ENCODE results near the gene CIT. TPM values are rescaled to one million over a fixed set of nuclear protein-coding genes. Genes with fewer than 3 reads are reported as not detected.
A peak's percentile ranks its signal among the peaks of the same experiment; 100 is the strongest.

CIT gene
- total RNA-seq, 1 donor from 2014 or later: 98.5 TPM

- Mint-ChIP-seq H3K36me3 (peaks cover 32% of the 10 kb centered on the region), H3K27me3 (ENCODE audit: insufficient read depth, low read depth) (peaks cover 3% of the 10 kb centered on the region)
Observed at GRCh38 chr12:119840168-119840567, 37.0 kb downstream of the CIT start.

GRCh38 chr12:119838826-119839600 lies 38.1 kb downstream of the CIT start:
- TF ChIP-seq EZH2phosphoT487 (IDR thresholded peaks at IDR 0.05) (no peak), CTCF (IDR thresholded peaks at IDR 0.05) (no peak), EZH2 (IDR thresholded peaks at IDR 0.05) (no peak)
- peaks cover 22% of the 10 kb centered on the region for H3K79me2 ChIP-seq (ENCODE audit: low read depth)
- no peaks in the 10 kb centered on the region for H3K4me1 ChIP-seq
- H4K20me1 ChIP-seq (ENCODE audit: low read depth): peaks cover 39% of the 10 kb centered on the region
- no peak overlapping the region for H3K9ac ChIP-seq
- no peaks in the 10 kb centered on the region for H3K27me3 ChIP-seq
- Mint-ChIP-seq H3K4me1 (no peaks in the 10 kb centered on the region), H3K9me3 (no peaks in the 10 kb centered on the region), H3K27me3 (ENCODE audit: insufficient read depth, low read depth) (peaks cover 3% of the 10 kb centered on the region), H3K27ac (no peak overlapping the region), H3K4me3 (no peak overlapping the region), H3K36me3 (peaks cover 27% of the 10 kb centered on the region)
- no peak overlapping the region for H3K27ac ChIP-seq
- peaks cover 6% of the 10 kb centered on the region for H3K36me3 ChIP-seq
- no peaks in the 10 kb centered on the region for H3F3A ChIP-seq (ENCODE audit: low read depth)
- H2AFZ ChIP-seq (replicated peaks): no peak overlapping the region
- no peak for DNase-seq (ENCODE audit: low spot score)
- H3K9me3 ChIP-seq (ENCODE audit: low read depth): no peaks in the 10 kb centered on the region
- H3K4me3 ChIP-seq: no peak overlapping the region
- no peak overlapping the region for H3K4me2 ChIP-seq

More at GRCh38 chr12:119840168-119840567, 37.0 kb downstream of the CIT start:
- Histone ChIP-seq H3F3A (ENCODE audit: low read depth) (no peaks in the 10 kb centered on the region), H3K79me2 (ENCODE audit: low read depth) (peaks cover 22% of the 10 kb centered on the region), H2AFZ (replicated peaks) (no peak overlapping the region), H3K4me2 (no peak overlapping the region), H3K27me3 (no peaks in the 10 kb centered on the region), H3K4me1 (no peaks in the 10 kb centered on the region), H3K9me3 (ENCODE audit: low read depth) (no peaks in the 10 kb centered on the region), H3K9ac (no peak overlapping the region), H4K20me1 (ENCODE audit: low read depth) (peaks cover 34% of the 10 kb centered on the region), H3K27ac (no peak overlapping the region), H3K4me3 (no peak overlapping the region), H3K36me3 (peaks cover 6% of the 10 kb centered on the region)
- Mint-ChIP-seq H3K9me3 (no peaks in the 10 kb centered on the region), H3K27ac (no peak overlapping the region), H3K4me1 (no peaks in the 10 kb centered on the region), H3K4me3 (no peak overlapping the region)
- TF ChIP-seq EZH2phosphoT487 (IDR thresholded peaks at IDR 0.05) (no peak), CTCF (IDR thresholded peaks at IDR 0.05) (no peak), EZH2 (IDR thresholded peaks at IDR 0.05) (no peak)
- no peak for DNase-seq (ENCODE audit: low spot score)

GRCh38 chr12:119836781-119837180 lies 40.3 kb downstream of the CIT start:
- H3K9me3 Mint-ChIP-seq: no peaks in the 10 kb centered on the region
- H3K9ac ChIP-seq: no peak overlapping the region
- DNase-seq (ENCODE audit: low spot score): no peak
- no peaks in the 10 kb centered on the region for H3K9me3 ChIP-seq (ENCODE audit: low read depth)
- H4K20me1 ChIP-seq (ENCODE audit: low read depth): peaks cover 39% of the 10 kb centered on the region
- no peaks in the 10 kb centered on the region for H3K4me1 Mint-ChIP-seq
- H3K4me1 ChIP-seq: no peaks in the 10 kb centered on the region
- no peak overlapping the region for H3K4me3 ChIP-seq
- no peak overlapping the region for H3K27ac Mint-ChIP-seq
- no peak overlapping the region for H3K4me2 ChIP-seq
- H3K36me3 ChIP-seq: peaks cover 5% of the 10 kb centered on the region
- peaks cover 3% of the 10 kb centered on the region for H3K27me3 Mint-ChIP-seq (ENCODE audit: insufficient read depth, low read depth)
- H3K36me3 Mint-ChIP-seq: peaks cover 24% of the 10 kb centered on the region
- peaks cover 20% of the 10 kb centered on the region for H3K79me2 ChIP-seq (ENCODE audit: low read depth)
- no peak for TF ChIP-seq EZH2phosphoT487 (IDR thresholded peaks at IDR 0.05)
- no peak for TF ChIP-seq EZH2 (IDR thresholded peaks at IDR 0.05)
- H3K27ac ChIP-seq: no peak overlapping the region
- H2AFZ ChIP-seq (replicated peaks): no peak overlapping the region
- H3F3A ChIP-seq (ENCODE audit: low read depth): no peaks in the 10 kb centered on the region
- no peaks in the 10 kb centered on the region for H3K27me3 ChIP-seq
- H3K4me3 Mint-ChIP-seq: no peak overlapping the region

GRCh38 chr12:119835068-119835467 lies 42.1 kb downstream of the CIT start:
- Histone ChIP-seq H3F3A (ENCODE audit: low read depth) (no peaks in the 10 kb centered on the region), H3K4me2 (no peak overlapping the region), H3K27ac (no peak overlapping the region), H3K9me3 (ENCODE audit: low read depth) (no peaks in the 10 kb centered on the region), H3K79me2 (ENCODE audit: low read depth) (peaks cover 17% of the 10 kb centered on the region), H3K4me1 (no peaks in the 10 kb centered on the region), H4K20me1 (ENCODE audit: low read depth) (peaks cover 34% of the 10 kb centered on the region), H2AFZ (replicated peaks) (no peak overlapping the region), H3K36me3 (peaks cover 9% of the 10 kb centered on the region), H3K4me3 (no peak overlapping the region), H3K9ac (no peak overlapping the region), H3K27me3 (no peaks in the 10 kb centered on the region)
- H3K27ac Mint-ChIP-seq: no peak overlapping the region
- no peaks in the 10 kb centered on the region for H3K9me3 Mint-ChIP-seq
- TF ChIP-seq CTCF (IDR thresholded peaks at IDR 0.05) (peak; percentile 18), EZH2phosphoT487 (IDR thresholded peaks at IDR 0.05) (no peak)
- DNase-seq (ENCODE audit: low spot score): peak; percentile 26
- no peak overlapping the region for H3K4me3 Mint-ChIP-seq
- no peaks in the 10 kb centered on the region for H3K27me3 Mint-ChIP-seq (ENCODE audit: insufficient read depth, low read depth)
- peaks cover 16% of the 10 kb centered on the region for H3K36me3 Mint-ChIP-seq
- H3K4me1 Mint-ChIP-seq: no peaks in the 10 kb centered on the region

Measured in neural progenitor cell (in vitro differentiated cells).